GM10266 (cell line): ENCODE data around the gene KSR1.
"Not testable (repeated sequence)": the region's sequence is repeated elsewhere in the genome, so short reads cannot be mapped to it uniquely, and the experiment has no call there.

Experiments used
- DNase-seq: peaks from one replicate; pipeline ENCODE4 v3.0.0; 2012; ENCODE audit errors: extremely low spot score
- CTCF ChIP-seq: IDR thresholded peaks from 2 replicates; pipeline ENCODE4 v1.5.1; 2012; ENCODE audit warnings: mild to moderate bottlenecking, low read depth; ENCODE audit not compliant: control insufficient read depth, insufficient read depth; ENCODE audit errors: missing control alignments

KSR1 gene

DNA sequence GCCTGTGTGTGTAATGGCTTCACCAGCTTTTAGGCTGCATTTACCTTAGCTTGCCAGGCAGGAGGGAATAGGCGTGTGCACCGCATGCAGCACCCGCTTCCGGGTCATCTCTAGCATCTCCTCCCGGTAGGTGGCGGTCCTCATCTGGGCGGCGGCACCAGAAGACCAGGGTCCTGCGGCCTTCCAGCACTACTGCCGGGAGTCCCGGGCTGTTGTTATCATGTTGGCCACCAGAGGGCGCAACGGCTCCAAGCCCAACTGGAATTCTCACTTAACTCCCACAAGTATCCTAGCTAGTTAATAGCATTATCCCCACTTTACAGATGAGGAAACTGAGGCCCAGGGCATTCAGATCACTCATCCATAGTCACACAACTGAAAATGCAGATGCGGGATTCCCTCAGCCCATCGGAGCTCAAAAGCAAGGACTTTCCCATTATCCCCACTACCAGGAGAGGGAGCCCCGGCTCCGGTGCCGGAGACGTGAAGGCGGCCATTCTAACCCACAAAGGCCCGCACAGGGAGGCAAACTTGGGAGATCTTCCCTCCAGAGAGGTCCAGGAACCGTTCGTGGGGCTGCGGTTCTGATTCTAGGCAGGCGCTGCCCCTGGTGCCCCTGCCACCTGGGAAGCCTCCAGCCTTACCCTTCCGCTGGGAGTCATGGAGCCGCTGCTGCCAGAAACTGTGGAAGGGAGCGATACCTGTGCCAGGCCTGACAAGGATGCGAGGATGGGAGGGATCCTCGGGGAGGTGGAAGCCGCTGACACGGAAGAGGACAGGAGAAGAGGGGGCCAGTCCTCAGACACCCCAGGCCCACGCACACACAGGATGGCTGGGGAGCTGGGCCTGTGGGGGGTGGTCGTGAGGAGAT is 198.6 kb downstream of the KSR1 start:
- peak; percentile 83 for TF ChIP-seq CTCF
- peak; percentile 78 for DNase-seq

GRCh38 chr17:27655525-27656111 is 199.4 kb downstream of the KSR1 start:
- not testable (repeated sequence) for DNase-seq

DNA sequence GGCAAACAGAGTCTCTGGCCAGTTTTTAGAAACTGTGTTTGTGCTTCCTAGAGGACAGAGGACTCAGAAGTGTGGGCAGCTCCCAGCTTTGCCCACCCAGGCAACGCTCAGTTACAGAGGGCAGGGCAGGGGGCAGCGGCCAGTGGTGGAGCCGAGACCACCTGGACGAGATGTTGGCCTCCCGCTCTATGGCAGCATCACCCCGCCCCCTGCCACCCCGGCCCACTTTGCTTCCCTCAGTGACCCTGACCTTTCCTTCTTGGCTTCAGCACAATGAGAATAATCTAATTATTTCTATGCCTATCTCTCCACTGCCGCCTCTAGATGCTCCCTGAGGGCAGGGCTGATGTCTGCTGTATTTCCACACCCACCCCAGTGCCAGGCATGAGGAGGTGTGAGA is 200.4 kb downstream of the KSR1 start:
- not testable (repeated sequence) for DNase-seq

- no peak for TF ChIP-seq CTCF
- no peak for DNase-seq
These were observed 201.4 kb downstream of the KSR1 start for GRCh38 chr17:27657620-27658019.

- TF ChIP-seq CTCF, result no peak
These were observed 203.4 kb downstream of the KSR1 start for GRCh38 chr17:27659683-27660082.

GRCh38 chr17:27660436-27660835 is 204.2 kb downstream of the KSR1 start:
- TF ChIP-seq CTCF, result no peak
- DNase-seq, result no peak

More at GRCh38 chr17:27659683-27660082, 203.4 kb downstream of the KSR1 start:
- DNase-seq, result no peak

DNA sequence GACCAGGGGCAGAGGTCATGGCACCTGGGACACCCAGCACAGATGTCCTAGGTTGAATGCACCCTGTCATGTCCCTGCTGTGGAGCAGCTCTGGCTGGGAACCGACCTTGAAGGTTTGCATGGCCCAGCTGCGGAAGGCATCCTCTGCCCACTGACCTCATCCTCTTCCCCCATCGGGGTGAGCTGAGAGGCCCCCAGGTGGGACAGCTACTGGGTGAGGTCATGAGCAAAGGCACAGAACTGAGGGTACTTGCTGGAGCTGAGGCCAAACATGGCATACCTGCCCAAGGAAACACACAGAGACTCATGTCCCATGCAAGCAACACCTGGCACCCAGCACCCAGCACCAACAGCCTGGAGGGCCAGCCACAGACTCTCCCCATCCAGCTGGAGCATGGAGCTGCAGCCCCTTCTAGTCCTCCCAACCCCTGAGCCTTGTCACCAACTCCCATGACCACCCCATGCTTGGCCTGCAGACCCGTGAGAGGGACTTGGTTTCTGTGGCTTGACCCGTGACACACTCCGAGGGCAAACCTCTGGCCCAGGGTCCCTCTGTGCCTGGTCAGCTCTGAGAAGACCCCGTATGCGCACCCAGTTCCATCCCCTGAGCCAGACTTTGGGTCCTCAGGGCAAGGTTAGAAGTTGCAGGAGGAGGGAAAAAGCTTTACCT is 207.8 kb downstream of the KSR1 start:
- no peak for DNase-seq
- TF ChIP-seq CTCF, result no peak

GRCh38 chr17:27664606-27664965 is 208.3 kb downstream of the KSR1 start:
- no peak for TF ChIP-seq CTCF
- DNase-seq, result no peak
